ENCODE data around the gene FSD2.

FSD2 gene

GRCh38 chr15:82846621-82847020, 40.8 kb upstream of the FSD2 start:
- Histone ChIP-seq H3K4me1 (ENCODE audit: control insufficient read depth, low read length) (peaks cover 33% of the 10 kb centered on the region), H3K9me2 (replicated peaks; ENCODE audit: control insufficient read depth, low read length) (no peaks in the 10 kb centered on the region), H3K4me2 (ENCODE audit: low read length) (no peak overlapping the region), H3K4me3 (ENCODE audit: low read length) (no peak overlapping the region), H3K36me3 (ENCODE audit: control insufficient read depth, low read length) (no peaks in the 10 kb centered on the region), H3K79me2 (ENCODE audit: control insufficient read depth, low read length) (no peaks in the 10 kb centered on the region), H3K27ac (ENCODE audit: low read depth, low read length) (no peak overlapping the region), H3F3A (ENCODE audit: control insufficient read depth, insufficient read depth) (no peaks in the 10 kb centered on the region; the same call in 1 of the 2 replicates), H3K27me3 (ENCODE audit: control insufficient read depth, low read length) (no peaks in the 10 kb centered on the region), H3K9me3 (ENCODE audit: control insufficient read depth, insufficient read depth, low read length) (no peaks in the 10 kb centered on the region), H4K20me1 (ENCODE audit: control insufficient read depth, insufficient read depth, low read depth, low read length) (no peaks in the 10 kb centered on the region)
- no peak for TF ChIP-seq EZH2phosphoT487 (IDR thresholded peaks at IDR 0.05; ENCODE audit: borderline replicate concordance, low read length)
- TF ChIP-seq, protein P1, sequence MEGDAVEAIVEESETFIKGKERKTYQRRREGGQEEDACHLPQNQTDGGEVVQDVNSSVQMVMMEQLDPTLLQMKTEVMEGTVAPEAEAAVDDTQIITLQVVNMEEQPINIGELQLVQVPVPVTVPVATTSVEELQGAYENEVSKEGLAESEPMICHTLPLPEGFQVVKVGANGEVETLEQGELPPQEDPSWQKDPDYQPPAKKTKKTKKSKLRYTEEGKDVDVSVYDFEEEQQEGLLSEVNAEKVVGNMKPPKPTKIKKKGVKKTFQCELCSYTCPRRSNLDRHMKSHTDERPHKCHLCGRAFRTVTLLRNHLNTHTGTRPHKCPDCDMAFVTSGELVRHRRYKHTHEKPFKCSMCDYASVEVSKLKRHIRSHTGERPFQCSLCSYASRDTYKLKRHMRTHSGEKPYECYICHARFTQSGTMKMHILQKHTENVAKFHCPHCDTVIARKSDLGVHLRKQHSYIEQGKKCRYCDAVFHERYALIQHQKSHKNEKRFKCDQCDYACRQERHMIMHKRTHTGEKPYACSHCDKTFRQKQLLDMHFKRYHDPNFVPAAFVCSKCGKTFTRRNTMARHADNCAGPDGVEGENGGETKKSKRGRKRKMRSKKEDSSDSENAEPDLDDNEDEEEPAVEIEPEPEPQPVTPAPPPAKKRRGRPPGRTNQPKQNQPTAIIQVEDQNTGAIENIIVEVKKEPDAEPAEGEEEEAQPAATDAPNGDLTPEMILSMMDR (IDR thresholded peaks at IDR 0.05; ENCODE audit: low read depth, low read length, poor library complexity, severe bottlenecking): no peak

- Histone ChIP-seq H3K4me1 (ENCODE audit: control insufficient read depth, low read length) (peaks cover 33% of the 10 kb centered on the region), H3K27me3 (ENCODE audit: control insufficient read depth, low read length) (no peaks in the 10 kb centered on the region), H3K4me3 (ENCODE audit: low read length) (no peak overlapping the region), H3K9me2 (replicated peaks; ENCODE audit: control insufficient read depth, low read length) (no peaks in the 10 kb centered on the region), H3K4me2 (ENCODE audit: low read length) (no peak overlapping the region), H3F3A (ENCODE audit: control insufficient read depth, insufficient read depth) (peaks cover 6% of the 10 kb centered on the region), H3K27ac (ENCODE audit: low read depth, low read length) (no peak overlapping the region), H3K36me3 (ENCODE audit: control insufficient read depth, low read length) (no peaks in the 10 kb centered on the region), H4K20me1 (ENCODE audit: control insufficient read depth, insufficient read depth, low read depth, low read length) (no peaks in the 10 kb centered on the region), H3K9me3 (ENCODE audit: control insufficient read depth, insufficient read depth, low read length) (no peaks in the 10 kb centered on the region), H3K79me2 (ENCODE audit: control insufficient read depth, low read length) (no peaks in the 10 kb centered on the region)
- TF ChIP-seq, protein P1 (IDR thresholded peaks at IDR 0.05; ENCODE audit: low read depth, low read length, poor library complexity, severe bottlenecking): no peak
- TF ChIP-seq EZH2phosphoT487 (IDR thresholded peaks at IDR 0.05; ENCODE audit: borderline replicate concordance, low read length): no peak
Measured at GRCh38 chr15:82845686-82846085, 39.8 kb upstream of the FSD2 start.

- no peaks in the 10 kb centered on the region for H4K20me1 ChIP-seq (ENCODE audit: control insufficient read depth, insufficient read depth, low read depth, low read length)
- no peak overlapping the region for H3K27ac ChIP-seq (ENCODE audit: low read depth, low read length)
- H3K79me2 ChIP-seq (ENCODE audit: control insufficient read depth, low read length): no peaks in the 10 kb centered on the region
- H3K27me3 ChIP-seq (ENCODE audit: control insufficient read depth, low read length): no peaks in the 10 kb centered on the region
- H3K36me3 ChIP-seq (ENCODE audit: control insufficient read depth, low read length): no peaks in the 10 kb centered on the region
- no peaks in the 10 kb centered on the region for H3K9me2 ChIP-seq (replicated peaks; ENCODE audit: control insufficient read depth, low read length)
- peaks cover 23% of the 10 kb centered on the region for H3K4me1 ChIP-seq (ENCODE audit: control insufficient read depth, low read length)
- peak overlapping the region; percentile 26 for H3K4me3 ChIP-seq (ENCODE audit: low read length)
- peaks cover 10% of the 10 kb centered on the region for H3F3A ChIP-seq (ENCODE audit: control insufficient read depth, insufficient read depth)
- no peaks in the 10 kb centered on the region for H3K9me3 ChIP-seq (ENCODE audit: control insufficient read depth, insufficient read depth, low read length)
- no peak for TF ChIP-seq EZH2phosphoT487 (IDR thresholded peaks at IDR 0.05; ENCODE audit: borderline replicate concordance, low read length)
- TF ChIP-seq, protein P1 (IDR thresholded peaks at IDR 0.05; ENCODE audit: low read depth, low read length, poor library complexity, severe bottlenecking): no peak
- H3K4me2 ChIP-seq (ENCODE audit: low read length): peak overlapping the region; percentile 74
Measured at GRCh38 chr15:82843566-82843965, 37.7 kb upstream of the FSD2 start.

All from DOHH2 (cell line).